Right lobe of liver (tissue), 6 donors: ENCODE data around the gene C6. TPM values are rescaled to one million over a fixed set of nuclear protein-coding genes. Genes with fewer than 3 reads are reported as not detected.
"Not testable (repeated sequence)": the region's sequence is repeated elsewhere in the genome, so short reads cannot be mapped to it uniquely, and the experiment has no call there.

Experiments
- ATAC-seq, 4 donors: fragments of 200-7000 bp; cut with Tn5 transposase; one replicate each; pipeline ENCODE4 v1.9.1; 2020; ENCODE audit warnings: mild to moderate bottlenecking in 4 of 4, moderate library complexity in 4 of 4
- DNase-seq, 3 donors: peaks; one replicate each; pipeline ENCODE4 v3.0.0-alpha.2; 2020
- H3K27ac ChIP-seq, 3 donors: fragments of 200-600 bp; one replicate each; pipeline ENCODE4 v1.8.0; 2022
- H3K27me3 ChIP-seq, 2 donors: fragments of 200-600 bp; one replicate each; pipeline ENCODE4 v1.8.0; 2022
- H3K36me3 ChIP-seq, 4 donors: fragments of 200-600 bp; sonication (generic) in 1 of 4; one replicate each; pipeline versions ENCODE4 v1.5.1 to v1.8.0; 2017 to 2022; ENCODE audit warnings: control low read depth in 1 of 4
- H3K4me1 ChIP-seq, 4 donors: fragments of 200-600 bp; sonication (generic) in 1 of 4; one replicate each; pipeline versions ENCODE4 v1.5.1 to v1.8.0; 2017 to 2022; ENCODE audit warnings: control low read depth in 1 of 4
- H3K4me3 ChIP-seq, 3 donors: fragments of 200-600 bp; one replicate each; pipeline ENCODE4 v1.8.0; 2022
- H3K9me3 ChIP-seq, 4 donors: fragments of 200-600 bp; sonication (generic) in 1 of 4; one replicate each; pipeline versions ENCODE4 v1.5.1 to v1.8.0; 2017 to 2022; ENCODE audit warnings: control low read depth in 1 of 4
- CTCF ChIP-seq, 4 donors: fragments of 200-600 bp in 3 of 4; fragments of 450-650 bp in 1 of 4; IDR thresholded peaks; one replicate each; pipeline versions ENCODE4 v1.5.1 to v1.8.0; 2016 to 2022; ENCODE audit warnings: antibody characterized with exemption in 4 of 4, mild to moderate bottlenecking in 2 of 4
- POLR2A ChIP-seq: fragments of 450-650 bp; IDR thresholded peaks from one replicate; pipeline ENCODE4 v1.6.1; 2017; ENCODE audit warnings: antibody characterized with exemption, mild to moderate bottlenecking
- WGBS: methylation state at CpG from one replicate; pipeline ENCODE4 v1.1.6; 2018; ENCODE audit warnings: low coverage, low lambda C conversion rate; ENCODE audit not compliant: insufficient coverage; ENCODE audit errors: missing lambda C conversion rate; 5-methylcytosine and 5-hydroxymethylcytosine counted together
- intact Hi-C, 2 donors: fragments of 100-400 bp; cut with DNase I; formaldehyde crosslinking; loops; one replicate each; pipeline versions ENCODE4 v1.11.2 to v1.14.1; 2022
- total RNA-seq, 6 experiments: library from RNA; depleted of rRNA in 2 of 6; stranded (reverse); fragments of >200 nt in 2 of 6; fragmentation: NEBNext Ultra II Directional in 3 of 6; extraction: Animal tissue kit (Norgen Biotek cat#: 25700) in 3 of 6; gene quantifications; one replicate each; pipeline versions ENCODE4 v1.1.0 to v1.2.4, GENCODE V29; 2016 to 2023
- donor health status: DM: no; HTN: yes; CAD: no.
- donor health status: DM: no; HTN: no; CAD: no.
- donor health status: DM: no; HTN: no; CAD: no.
- donor health status: DM: no; HTN: yes; CAD: no.
- donor health status: DM: no; HTN: yes; CAD: no.

The C6 gene
- total RNA-seq, 6 experiments from 2014 or later: 284 to 753 (median 402) TPM

- no peak for TF ChIP-seq CTCF (IDR thresholded peaks at IDR 0.05)
- TF ChIP-seq POLR2A: no peak
- 80% methylated on average over 1 of the region's 1 CpG for WGBS
- ATAC-seq (peak in 2 of 4 donors; percentile 25 to 60), DNase-seq (no peak)
- intact Hi-C loops: no loop called here
- no peak overlapping the region for H3K4me3 ChIP-seq
- H3K27ac ChIP-seq: no peak overlapping the region
- H3K9me3 ChIP-seq: no peaks in the 10 kb centered on the region
- no peaks in the 10 kb centered on the region for H3K27me3 ChIP-seq
- peaks cover 0 to 12% (median 4%) of the 10 kb centered on the region in 4 donors for H3K4me1 ChIP-seq
- H3K36me3 ChIP-seq: no peaks in the 10 kb centered on the region
Measured at GRCh38 chr5:41218929-41219657, 5.8 kb upstream of the C6 start.

- TF ChIP-seq POLR2A: no peak
- no peak for TF ChIP-seq CTCF (IDR thresholded peaks at IDR 0.05)
- intact Hi-C loops: no loop called here
- Histone ChIP-seq H3K27me3 (no peaks in the 10 kb centered on the region), H3K4me1 (peaks cover 0 to 13% (median 4%) of the 10 kb centered on the region in 4 donors), H3K4me3 (no peak overlapping the region), H3K27ac (peak overlapping the region in 2 of 3 donors; percentile 82 to 88), H3K36me3 (no peaks in the 10 kb centered on the region), H3K9me3 (no peaks in the 10 kb centered on the region)
- no peak for DNase-seq
- ATAC-seq: peak; percentile 5 to 31 (median 16)
Measured at GRCh38 chr5:41214182-41214581, 850 bp upstream of the C6 start.

- WGBS: 36% methylated on average over 1 of the region's 1 CpG
- H3K4me3 ChIP-seq: peak overlapping the region; percentile 26 to 62 (median 58)
Measured at GRCh38 chr5:41212935-41213334, 397 bp downstream of the C6 start.

GRCh38 chr5:41211417-41211816 is 1.9 kb downstream of the C6 start:
- Histone ChIP-seq H3K27ac (peak overlapping the region; percentile 81 to 88 (median 82)), H3K4me3 (peak overlapping the region; percentile 26 to 62 (median 58)), H3K9me3 (no peaks in the 10 kb centered on the region), H3K4me1 (peaks cover 0 to 13% (median 4%) of the 10 kb centered on the region in 4 donors), H3K36me3 (no peaks in the 10 kb centered on the region), H3K27me3 (no peaks in the 10 kb centered on the region)
- no peak for TF ChIP-seq POLR2A
- no peak for TF ChIP-seq CTCF (IDR thresholded peaks at IDR 0.05)
- intact Hi-C loops: no loop called here
- DNase-seq (no peak), ATAC-seq (peak; percentile 49 to 73 (median 62))
- 48% methylated on average over 4 of the region's 4 CpGs for WGBS

More at GRCh38 chr5:41212935-41213334, 397 bp downstream of the C6 start:
- Histone ChIP-seq H3K9me3 (no peaks in the 10 kb centered on the region), H3K36me3 (no peaks in the 10 kb centered on the region), H3K27ac (peak overlapping the region; percentile 81 to 88 (median 82)), H3K4me1 (peaks cover 0 to 13% (median 4%) of the 10 kb centered on the region in 4 donors), H3K27me3 (no peaks in the 10 kb centered on the region)
- intact Hi-C loops: no loop called here
- DNase-seq: no peak
- ATAC-seq: peak; percentile 67 to 78 (median 73)
- TF ChIP-seq CTCF (IDR thresholded peaks at IDR 0.05): no peak
- TF ChIP-seq POLR2A: no peak

GRCh38 chr5:41205475-41205874 is 7.9 kb downstream of the C6 start:
- ATAC-seq, intact Hi-C loops, DNase-seq, H3K4me3 ChIP-seq, H3K27me3 ChIP-seq, H3K27ac ChIP-seq, H3K9me3 ChIP-seq: not testable (repeated sequence)
- 94% methylated on average over 5 of the region's 8 CpGs for WGBS
- peaks cover 0 to 24% (median 9%) of the 10 kb centered on the region in 4 donors for H3K36me3 ChIP-seq
- peaks cover 0 to 38% (median 11%) of the 10 kb centered on the region in 4 donors for H3K4me1 ChIP-seq
